GM19025 (cell line): ENCODE data around the gene MDM1.
A peak's percentile ranks its signal among the peaks of the same experiment; 100 is the strongest.

Source experiments
- ATAC-seq: cut with Tn5 transposase; IDR thresholded peaks from one replicate; pipeline ENCODE4 v1.9.1; 2021; ENCODE audit warnings: mild to moderate bottlenecking, low read depth, moderate library complexity; ENCODE audit not compliant: unreplicated experiment

The MDM1 gene

GRCh38 chr12:68325966-68326365, 6.2 kb downstream of the MDM1 start:
- no peak for ATAC-seq

- ATAC-seq, result no peak
Observed at GRCh38 chr12:68324531-68324930, 7.6 kb downstream of the MDM1 start.

- ATAC-seq, result no peak
Observed at GRCh38 chr12:68321140-68321539, 11.0 kb downstream of the MDM1 start.

- ATAC-seq, result no peak
Observed at GRCh38 chr12:68319988-68320623, 12.1 kb downstream of the MDM1 start.

- ATAC-seq, result no peak
Observed at GRCh38 chr12:68317047-68317667, 15.0 kb downstream of the MDM1 start.

- no peak for ATAC-seq
Observed at GRCh38 chr12:68310370-68310769, 21.8 kb downstream of the MDM1 start.

- no peak for ATAC-seq
Observed at GRCh38 chr12:68306564-68306963, 25.6 kb downstream of the MDM1 start.

GRCh38 chr12:68305278-68305677, 26.9 kb downstream of the MDM1 start:
- ATAC-seq, result no peak

- ATAC-seq, result no peak
Observed at GRCh38 chr12:68304626-68305025, 27.5 kb downstream of the MDM1 start.

GRCh38 chr12:68303850-68304249, 28.3 kb downstream of the MDM1 start:
- ATAC-seq, result no peak

- ATAC-seq, result no peak
Observed at GRCh38 chr12:68297929-68298328, 34.2 kb downstream of the MDM1 start.

GRCh38 chr12:68294251-68294650, 37.9 kb downstream of the MDM1 start:
- no peak for ATAC-seq

- ATAC-seq, result no peak
Observed at GRCh38 chr12:68293347-68293746, 38.8 kb downstream of the MDM1 start.

- ATAC-seq, result no peak
Observed at GRCh38 chr12:68292151-68292943, 39.8 kb downstream of the MDM1 start.

- ATAC-seq, result no peak
Observed at GRCh38 chr12:68291396-68292036, 40.6 kb downstream of the MDM1 start.

GRCh38 chr12:68290126-68290525, 42.0 kb downstream of the MDM1 start:
- peak; percentile 97 for ATAC-seq

- no peak for ATAC-seq
Observed at GRCh38 chr12:68287106-68287505, 45.1 kb downstream of the MDM1 start.

- ATAC-seq, result no peak
Observed at GRCh38 chr12:68286396-68286795, 45.8 kb downstream of the MDM1 start.

GRCh38 chr12:68285541-68285940, 46.6 kb downstream of the MDM1 start:
- ATAC-seq, result no peak

- ATAC-seq, result no peak
Observed at GRCh38 chr12:68281322-68282077, 50.7 kb downstream of the MDM1 start.
